Measurements from ENCODE around the gene GOLGA6L10.
"Not testable (repeated sequence)": the region's sequence is repeated elsewhere in the genome, so short reads cannot be mapped to it uniquely, and the experiment has no call there.

GOLGA6L10 gene

DNA sequence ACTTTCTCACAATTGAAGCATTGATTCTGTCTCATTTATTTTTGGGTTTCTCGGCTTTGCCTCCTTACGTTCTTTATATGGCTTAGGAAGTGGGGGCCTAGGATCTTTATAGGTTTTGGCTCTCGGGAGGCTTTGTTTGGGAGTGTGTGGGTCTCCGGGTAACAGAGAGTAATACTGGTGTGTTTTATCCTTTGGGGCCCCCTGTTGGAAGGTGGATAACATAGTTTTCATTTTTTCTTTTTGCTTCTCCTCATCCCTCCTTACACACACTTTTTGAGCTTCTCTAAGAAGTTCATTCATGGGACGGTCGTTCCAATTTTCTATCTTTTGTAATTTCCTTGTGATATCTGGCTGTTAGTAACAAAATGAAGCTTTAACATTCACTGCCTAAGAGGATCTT, 30.3 kb upstream of the GOLGA6L10 start:
- H3K4me2 ChIP-seq (ENCODE audit: insufficient read depth, low read length); ATAC-seq (ENCODE audit: insufficient read depth, low read depth); H2AFZ ChIP-seq (ENCODE audit: low read depth, low read length); H3K9ac ChIP-seq (ENCODE audit: low read depth, low read length); H3K27me3 ChIP-seq (ENCODE audit: insufficient read depth, low read length, poor library complexity); DNase-seq; H3K4me1 ChIP-seq (ENCODE audit: insufficient read depth, low read length); H3K4me3 ChIP-seq (ENCODE audit: low read depth in 1 of 2, low read length in 2 of 2); H3K79me2 ChIP-seq (ENCODE audit: insufficient read depth, low read length); H3K9me3 ChIP-seq (ENCODE audit: insufficient read depth, low read length, severe bottlenecking); H3K27ac ChIP-seq (ENCODE audit: low read length); H3K36me3 ChIP-seq (ENCODE audit: insufficient read depth, low read length); H4K20me1 ChIP-seq (ENCODE audit: insufficient read depth, low read length): not testable (repeated sequence)
- TF ChIP-seq, protein P1, sequence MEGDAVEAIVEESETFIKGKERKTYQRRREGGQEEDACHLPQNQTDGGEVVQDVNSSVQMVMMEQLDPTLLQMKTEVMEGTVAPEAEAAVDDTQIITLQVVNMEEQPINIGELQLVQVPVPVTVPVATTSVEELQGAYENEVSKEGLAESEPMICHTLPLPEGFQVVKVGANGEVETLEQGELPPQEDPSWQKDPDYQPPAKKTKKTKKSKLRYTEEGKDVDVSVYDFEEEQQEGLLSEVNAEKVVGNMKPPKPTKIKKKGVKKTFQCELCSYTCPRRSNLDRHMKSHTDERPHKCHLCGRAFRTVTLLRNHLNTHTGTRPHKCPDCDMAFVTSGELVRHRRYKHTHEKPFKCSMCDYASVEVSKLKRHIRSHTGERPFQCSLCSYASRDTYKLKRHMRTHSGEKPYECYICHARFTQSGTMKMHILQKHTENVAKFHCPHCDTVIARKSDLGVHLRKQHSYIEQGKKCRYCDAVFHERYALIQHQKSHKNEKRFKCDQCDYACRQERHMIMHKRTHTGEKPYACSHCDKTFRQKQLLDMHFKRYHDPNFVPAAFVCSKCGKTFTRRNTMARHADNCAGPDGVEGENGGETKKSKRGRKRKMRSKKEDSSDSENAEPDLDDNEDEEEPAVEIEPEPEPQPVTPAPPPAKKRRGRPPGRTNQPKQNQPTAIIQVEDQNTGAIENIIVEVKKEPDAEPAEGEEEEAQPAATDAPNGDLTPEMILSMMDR (IDR thresholded peaks at IDR 0.05; ENCODE audit: borderline replicate concordance, extremely low read depth, low read length, poor library complexity, severe bottlenecking), result peak; percentile 20

- H3K4me1 ChIP-seq (ENCODE audit: insufficient read depth, low read length); ATAC-seq (ENCODE audit: insufficient read depth, low read depth); DNase-seq; H3K27ac ChIP-seq (ENCODE audit: low read length); H3K79me2 ChIP-seq (ENCODE audit: insufficient read depth, low read length); H2AFZ ChIP-seq (ENCODE audit: low read depth, low read length); H3K4me3 ChIP-seq (ENCODE audit: low read depth in 1 of 2, low read length in 2 of 2); H3K9ac ChIP-seq (ENCODE audit: low read depth, low read length); H3K9me3 ChIP-seq (ENCODE audit: insufficient read depth, low read length, severe bottlenecking); H3K36me3 ChIP-seq (ENCODE audit: insufficient read depth, low read length); H3K4me2 ChIP-seq (ENCODE audit: insufficient read depth, low read length); H4K20me1 ChIP-seq (ENCODE audit: insufficient read depth, low read length); H3K27me3 ChIP-seq (ENCODE audit: insufficient read depth, low read length, poor library complexity): not testable (repeated sequence)
Observed at GRCh38 chr15:82373661-82374060, 24.4 kb upstream of the GOLGA6L10 start.

- ATAC-seq (ENCODE audit: insufficient read depth, low read depth), result no peak
- Histone ChIP-seq H4K20me1 (ENCODE audit: insufficient read depth, low read length) (no peaks in the 10 kb centered on the region), H3K27ac (ENCODE audit: low read length) (no peak overlapping the region), H2AFZ (ENCODE audit: low read depth, low read length) (no peak overlapping the region), H3K9me3 (ENCODE audit: insufficient read depth, low read length, severe bottlenecking) (no peaks in the 10 kb centered on the region), H3K79me2 (ENCODE audit: insufficient read depth, low read length) (no peaks in the 10 kb centered on the region), H3K9ac (ENCODE audit: low read depth, low read length) (no peak overlapping the region), H3K4me2 (ENCODE audit: insufficient read depth, low read length) (no peak overlapping the region), H3K4me3 (ENCODE audit: low read depth in 1 of 2, low read length in 2 of 2) (no peak overlapping the region), H3K27me3 (ENCODE audit: insufficient read depth, low read length, poor library complexity) (no peaks in the 10 kb centered on the region), H3K4me1 (ENCODE audit: insufficient read depth, low read length) (no peaks in the 10 kb centered on the region), H3K36me3 (ENCODE audit: insufficient read depth, low read length) (no peaks in the 10 kb centered on the region)
- TF ChIP-seq EZH2 (IDR thresholded peaks at IDR 0.05; ENCODE audit: borderline replicate concordance, low read depth, low read length, severe bottlenecking), result no peak
- TF ChIP-seq, protein P1 (IDR thresholded peaks at IDR 0.05; ENCODE audit: borderline replicate concordance, extremely low read depth, low read length, poor library complexity, severe bottlenecking), result no peak
- DNase-seq, result no peak
Observed at GRCh38 chr15:82371656-82372055, 22.4 kb upstream of the GOLGA6L10 start.

DNA sequence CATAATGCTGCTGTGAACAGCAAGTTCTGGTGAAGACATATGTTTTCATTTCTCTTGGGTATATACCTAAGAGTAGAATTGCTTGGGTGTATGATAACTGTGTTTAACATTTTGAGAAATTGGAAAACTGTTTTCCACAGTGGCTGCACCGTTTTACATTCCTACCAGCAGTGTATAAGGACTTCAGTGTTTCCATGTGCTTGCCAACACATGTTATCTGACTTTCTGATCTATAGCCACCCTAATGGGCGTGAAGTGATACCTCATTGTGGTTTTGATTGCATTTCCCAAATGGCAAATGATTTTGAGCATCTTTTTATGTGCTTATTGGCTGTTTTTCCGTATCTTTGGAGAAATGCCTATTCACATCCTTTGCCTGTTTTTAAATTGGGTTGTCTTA, 18.5 kb upstream of the GOLGA6L10 start:
- not testable (repeated sequence) for ATAC-seq (ENCODE audit: insufficient read depth, low read depth); H2AFZ ChIP-seq (ENCODE audit: low read depth, low read length); H3K9me3 ChIP-seq (ENCODE audit: insufficient read depth, low read length, severe bottlenecking); H3K27ac ChIP-seq (ENCODE audit: low read length); H3K4me1 ChIP-seq (ENCODE audit: insufficient read depth, low read length); H3K4me3 ChIP-seq (ENCODE audit: low read depth in 1 of 2, low read length in 2 of 2); H3K36me3 ChIP-seq (ENCODE audit: insufficient read depth, low read length); H3K27me3 ChIP-seq (ENCODE audit: insufficient read depth, low read length, poor library complexity); H3K9ac ChIP-seq (ENCODE audit: low read depth, low read length); H4K20me1 ChIP-seq (ENCODE audit: insufficient read depth, low read length); H3K79me2 ChIP-seq (ENCODE audit: insufficient read depth, low read length); DNase-seq; H3K4me2 ChIP-seq (ENCODE audit: insufficient read depth, low read length)

All from DND-41 (cell line).